WI38 (cell line): ENCODE results near the gene EID3.
A peak's percentile ranks its signal among the peaks of the same experiment; 100 is the strongest.

Source experiments
- H3K4me3 ChIP-seq: 2 replicates; pipeline ENCODE4 v1.5.1; 2011; ENCODE audit warnings: low read depth, mild to moderate bottlenecking, control low read depth, low read length
- TF ChIP-seq, protein P1 (sequence below): IDR thresholded peaks from 2 replicates; pipeline ENCODE4 v1.5.1; 2012; ENCODE audit warnings: low read depth, mild to moderate bottlenecking, control low read depth, low read length

Gene EID3

GRCh38 chr12:104296718-104297117 is 6.8 kb upstream of the EID3 start:
- H3K4me3 ChIP-seq = no peak overlapping the region
- TF ChIP-seq, protein P1, sequence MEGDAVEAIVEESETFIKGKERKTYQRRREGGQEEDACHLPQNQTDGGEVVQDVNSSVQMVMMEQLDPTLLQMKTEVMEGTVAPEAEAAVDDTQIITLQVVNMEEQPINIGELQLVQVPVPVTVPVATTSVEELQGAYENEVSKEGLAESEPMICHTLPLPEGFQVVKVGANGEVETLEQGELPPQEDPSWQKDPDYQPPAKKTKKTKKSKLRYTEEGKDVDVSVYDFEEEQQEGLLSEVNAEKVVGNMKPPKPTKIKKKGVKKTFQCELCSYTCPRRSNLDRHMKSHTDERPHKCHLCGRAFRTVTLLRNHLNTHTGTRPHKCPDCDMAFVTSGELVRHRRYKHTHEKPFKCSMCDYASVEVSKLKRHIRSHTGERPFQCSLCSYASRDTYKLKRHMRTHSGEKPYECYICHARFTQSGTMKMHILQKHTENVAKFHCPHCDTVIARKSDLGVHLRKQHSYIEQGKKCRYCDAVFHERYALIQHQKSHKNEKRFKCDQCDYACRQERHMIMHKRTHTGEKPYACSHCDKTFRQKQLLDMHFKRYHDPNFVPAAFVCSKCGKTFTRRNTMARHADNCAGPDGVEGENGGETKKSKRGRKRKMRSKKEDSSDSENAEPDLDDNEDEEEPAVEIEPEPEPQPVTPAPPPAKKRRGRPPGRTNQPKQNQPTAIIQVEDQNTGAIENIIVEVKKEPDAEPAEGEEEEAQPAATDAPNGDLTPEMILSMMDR = no peak

- H3K4me3 ChIP-seq = no peak overlapping the region
- TF ChIP-seq, protein P1 = no peak
Measured at GRCh38 chr12:104297477-104298113, 5.9 kb upstream of the EID3 start.

- TF ChIP-seq, protein P1 = no peak
- H3K4me3 ChIP-seq = no peak overlapping the region
Measured at GRCh38 chr12:104299842-104300481, 3.6 kb upstream of the EID3 start.

DNA sequence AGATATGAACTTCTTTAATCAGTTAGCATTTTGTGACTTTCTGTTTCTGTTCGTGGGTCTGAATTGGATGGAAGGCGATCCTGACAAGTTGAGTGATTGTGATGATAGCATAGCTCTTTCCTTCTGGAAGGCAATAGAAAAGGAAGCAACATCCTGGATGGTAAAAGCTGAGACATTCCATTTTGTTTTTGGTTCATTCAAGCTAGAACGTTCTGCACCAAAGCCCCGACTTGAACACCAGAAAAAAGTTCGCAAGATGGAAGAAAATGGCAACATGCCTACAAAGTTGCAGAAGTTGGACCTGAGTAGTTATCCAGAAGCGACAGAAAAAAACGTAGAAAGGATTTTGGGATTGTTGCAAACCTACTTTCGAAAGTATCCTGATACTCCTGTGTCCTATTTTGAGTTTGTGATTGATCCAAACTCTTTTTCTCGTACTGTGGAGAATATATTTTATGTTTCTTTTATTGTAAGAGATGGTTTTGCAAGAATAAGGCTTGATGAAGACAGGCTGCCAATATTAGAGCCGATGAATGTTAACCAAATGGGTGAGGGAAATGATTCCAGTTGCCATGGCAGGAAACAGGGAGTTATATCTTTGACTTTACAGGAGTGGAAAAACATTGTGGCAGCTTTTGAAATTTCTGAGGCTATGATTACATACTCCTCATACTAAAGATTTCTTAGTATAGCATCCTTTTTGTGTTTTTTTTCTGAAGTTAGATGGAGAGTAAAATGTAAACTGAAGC is 896 bp downstream of the EID3 start:
- TF ChIP-seq, protein P1 = no peak
- H3K4me3 ChIP-seq = peak overlapping the region; percentile 52

DNA sequence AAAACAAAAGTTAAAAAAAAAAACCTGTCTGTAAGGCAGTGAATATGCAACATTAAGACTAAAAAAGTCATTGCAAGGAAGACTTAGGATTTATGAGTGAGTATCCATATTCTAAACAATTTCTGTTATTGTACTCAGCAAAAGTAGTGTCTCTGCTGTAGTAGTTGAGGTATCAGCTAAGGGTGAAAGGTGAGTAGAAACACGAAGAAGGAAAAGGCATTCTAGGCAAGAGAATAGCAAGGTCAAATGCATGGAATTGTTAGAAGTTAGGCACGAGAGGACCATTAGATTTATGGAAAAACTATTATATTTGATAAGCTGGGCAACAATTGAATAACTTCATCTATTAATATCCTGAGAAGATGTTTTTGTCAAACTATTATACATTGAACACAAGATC is 1.8 kb downstream of the EID3 start:
- TF ChIP-seq, protein P1 = no peak
- H3K4me3 ChIP-seq = 0 out of 2 replicates have a peak overlapping the region, but pooled peaks have one; percentile 6

- H3K4me3 ChIP-seq = no peak overlapping the region
- TF ChIP-seq, protein P1 = no peak
Measured at GRCh38 chr12:104306376-104306775, 2.8 kb downstream of the EID3 start.

- no peak overlapping the region for H3K4me3 ChIP-seq
- TF ChIP-seq, protein P1 = no peak
Measured at GRCh38 chr12:104306943-104307654, 3.6 kb downstream of the EID3 start.
